ENCODE data around the gene ENDOD1.

The ENDOD1 gene

GRCh38 chr11:95076981-95077380, 12.7 kb upstream of the ENDOD1 start:
- DNase-seq: no peak

GRCh38 chr11:95078526-95078925, 11.1 kb upstream of the ENDOD1 start:
- DNase-seq: no peak

DNA sequence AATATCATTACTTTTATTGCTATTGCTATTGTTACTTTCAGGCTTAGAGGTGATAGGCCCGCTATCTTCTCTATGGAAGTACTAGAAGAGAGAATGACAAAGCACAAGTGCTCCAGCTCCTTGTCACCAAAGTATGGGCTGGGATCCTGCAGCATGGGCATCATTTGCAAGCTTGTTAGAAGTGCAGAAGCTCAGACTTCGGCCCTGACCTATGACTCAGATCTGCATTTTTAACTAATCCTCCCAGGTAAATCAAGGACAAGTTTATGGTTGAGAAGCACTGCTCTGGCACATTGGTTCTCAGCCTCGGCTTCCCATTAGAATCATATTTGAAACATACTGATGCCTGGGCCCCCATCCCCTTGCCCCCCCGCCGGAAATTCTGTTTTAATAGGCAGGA, 8.6 kb upstream of the ENDOD1 start:
- DNase-seq: no peak

DNA sequence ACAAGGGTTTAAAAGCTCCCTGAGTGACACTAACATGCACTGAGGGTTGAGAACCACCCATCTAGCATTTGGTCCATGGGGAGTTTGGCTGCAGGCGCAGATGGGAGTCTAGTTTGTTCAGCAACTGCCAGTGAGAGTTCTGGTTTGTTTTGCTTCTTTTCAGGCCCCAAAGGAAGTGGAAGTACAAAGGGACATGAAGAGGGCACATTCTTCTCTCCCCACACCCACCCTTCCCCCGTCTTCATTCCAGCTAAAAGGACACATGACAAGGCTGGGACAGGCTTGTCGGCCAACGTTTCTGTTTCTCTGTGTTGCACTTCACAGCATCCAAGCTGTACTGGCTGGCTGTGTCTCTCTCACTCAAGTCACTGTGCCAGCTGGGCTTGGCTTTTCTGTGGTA, 8.2 kb upstream of the ENDOD1 start:
- DNase-seq: no peak

GRCh38 chr11:95082576-95083001, 7.1 kb upstream of the ENDOD1 start:
- no peak for DNase-seq

DNA sequence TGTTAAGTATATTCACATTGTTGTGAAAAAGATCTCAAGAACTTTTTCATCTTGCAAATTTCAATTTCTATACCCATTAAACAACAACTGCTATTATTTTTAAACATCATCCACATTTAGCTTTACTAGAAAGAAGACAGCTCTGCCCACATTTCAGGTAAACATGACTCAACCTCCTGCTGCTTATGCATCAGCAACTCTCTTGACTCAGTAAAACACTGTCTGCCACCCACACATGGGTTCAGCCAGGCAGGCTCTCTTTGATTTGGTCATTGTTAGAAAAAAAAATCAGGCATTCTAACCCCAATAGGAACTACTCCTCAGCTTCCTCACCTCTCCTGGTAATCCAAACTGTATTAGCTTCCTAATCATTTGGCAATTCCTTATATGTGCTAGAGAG, 5.1 kb upstream of the ENDOD1 start:
- DNase-seq: no peak

DNA sequence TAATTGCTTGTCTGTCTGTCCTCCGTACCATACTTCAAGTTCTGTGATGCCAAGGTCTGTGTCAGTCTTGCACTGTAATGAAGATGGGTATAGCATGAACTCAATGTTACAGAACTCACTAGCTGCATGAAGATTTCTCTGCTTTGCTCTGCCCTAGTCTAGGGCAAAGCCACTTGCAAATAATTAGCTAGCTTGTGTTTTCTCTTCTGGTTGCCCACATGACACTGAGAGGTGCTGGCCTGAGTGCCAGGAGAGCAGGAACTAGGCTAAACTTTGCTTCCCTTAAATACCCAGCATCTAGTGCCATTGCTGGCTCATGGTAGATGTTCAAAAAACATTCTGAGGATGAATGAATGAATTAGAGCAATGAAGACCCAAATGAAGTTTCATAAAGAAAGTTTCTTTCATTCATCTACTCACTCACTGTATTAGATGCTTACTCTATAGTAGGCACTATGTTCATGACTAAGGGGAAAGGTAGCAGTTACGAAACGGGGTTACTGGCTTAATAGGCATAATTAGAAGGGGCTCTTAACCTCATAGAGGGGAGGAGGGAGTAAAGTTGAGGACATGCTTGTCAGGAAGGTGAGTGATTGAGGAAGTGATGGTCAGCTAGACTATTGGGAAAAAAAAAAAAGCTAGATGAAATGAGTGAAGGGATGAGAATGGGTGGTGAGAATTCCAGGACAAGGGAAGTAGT, 4.4 kb upstream of the ENDOD1 start:
- DNase-seq: no peak

DNA sequence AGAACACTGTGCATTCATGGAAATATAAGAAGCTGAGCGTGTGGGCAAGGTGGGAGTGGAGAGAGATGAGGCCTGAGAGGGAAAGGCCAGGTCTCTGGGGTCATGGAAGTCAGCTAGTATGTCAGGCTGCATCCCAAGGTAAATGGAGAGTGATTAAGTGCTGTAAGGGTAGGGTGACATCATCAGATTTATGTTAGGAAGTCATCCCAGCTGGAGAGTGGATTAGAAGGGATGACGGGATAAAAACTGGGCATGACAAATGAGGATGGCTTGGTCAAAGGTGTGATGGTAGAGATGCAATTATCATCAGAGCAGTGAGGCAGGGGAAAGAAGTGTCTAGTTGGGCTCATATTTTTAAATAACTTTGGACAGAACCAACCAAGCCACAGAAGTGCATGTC, 3.5 kb upstream of the ENDOD1 start:
- DNase-seq: no peak

DNA sequence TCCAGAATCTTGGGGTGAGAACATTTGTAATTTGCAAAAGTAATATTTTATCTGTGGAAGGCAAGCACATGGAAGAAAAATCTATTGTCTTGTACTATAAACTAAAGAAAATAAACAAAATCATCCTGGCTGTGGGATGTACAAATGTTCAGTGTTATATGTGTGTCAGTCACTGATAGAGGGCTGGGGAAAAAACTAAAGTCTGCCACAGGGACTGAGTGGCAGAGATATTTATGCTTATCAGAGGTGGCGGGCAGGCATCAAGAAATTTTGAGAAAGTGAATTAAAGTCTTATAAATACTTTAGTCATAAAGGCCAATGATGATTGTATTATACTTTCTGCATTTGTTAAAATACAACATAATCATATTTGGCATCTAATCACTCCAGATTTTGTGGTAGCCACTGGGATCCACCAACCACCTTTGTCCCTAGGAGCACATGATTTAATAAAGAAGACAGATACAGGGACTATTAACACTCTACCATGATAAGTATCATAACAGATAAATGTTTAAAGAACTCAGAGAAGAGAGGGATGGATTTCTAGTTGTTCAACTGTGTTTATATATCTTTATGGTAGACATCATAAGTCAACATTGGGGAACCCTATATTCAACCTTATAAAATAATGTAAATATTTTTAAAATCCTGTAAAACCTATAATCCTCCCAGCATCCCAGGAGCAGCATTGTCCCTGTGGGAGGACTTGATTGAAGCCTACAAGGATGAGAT, 2.6 kb upstream of the ENDOD1 start:
- no peak for DNase-seq

GRCh38 chr11:95088946-95089619, 563 bp upstream of the ENDOD1 start:
- DNase-seq: no peak

GRCh38 chr11:95091663-95092180, 2.1 kb downstream of the ENDOD1 start:
- DNase-seq: no peak

DNA sequence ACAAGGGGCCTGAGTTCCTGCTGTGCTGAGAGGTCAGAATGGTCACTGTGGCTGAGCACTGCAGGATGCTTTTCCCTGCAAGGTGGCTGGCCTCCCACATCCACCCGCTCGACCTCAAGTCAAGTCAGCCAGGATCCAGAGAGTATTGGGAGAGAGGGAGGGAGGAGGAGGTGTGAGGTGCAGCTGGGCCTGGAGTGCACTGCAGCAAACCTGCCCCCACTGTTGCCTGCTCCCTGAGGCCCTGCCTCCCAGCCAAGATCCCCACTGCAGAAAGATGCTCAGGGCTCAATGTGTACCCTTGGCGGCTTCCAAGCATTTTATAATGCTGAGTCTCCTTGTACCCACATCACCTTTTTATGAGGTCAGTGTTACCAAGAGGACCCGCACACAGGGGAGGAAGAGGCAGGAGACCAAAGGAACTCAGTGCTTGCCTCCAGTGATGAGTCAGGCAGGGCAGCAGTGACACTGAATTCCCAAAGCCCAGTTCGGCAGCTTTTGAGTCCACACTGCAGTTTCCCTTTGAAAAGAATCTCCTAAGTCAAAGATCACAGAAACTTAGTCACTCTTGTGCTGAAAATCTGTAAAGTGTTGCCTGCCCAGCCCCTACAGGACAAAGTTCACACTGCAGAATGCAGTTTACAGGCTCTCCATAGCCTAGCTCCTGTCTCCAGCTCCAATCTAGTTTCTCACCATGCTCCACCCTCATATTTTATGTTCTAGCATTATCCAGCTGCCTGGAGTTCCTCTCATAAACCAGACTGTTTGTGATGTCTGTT, 3.1 kb downstream of the ENDOD1 start:
- DNase-seq: peak; percentile 58

DNA sequence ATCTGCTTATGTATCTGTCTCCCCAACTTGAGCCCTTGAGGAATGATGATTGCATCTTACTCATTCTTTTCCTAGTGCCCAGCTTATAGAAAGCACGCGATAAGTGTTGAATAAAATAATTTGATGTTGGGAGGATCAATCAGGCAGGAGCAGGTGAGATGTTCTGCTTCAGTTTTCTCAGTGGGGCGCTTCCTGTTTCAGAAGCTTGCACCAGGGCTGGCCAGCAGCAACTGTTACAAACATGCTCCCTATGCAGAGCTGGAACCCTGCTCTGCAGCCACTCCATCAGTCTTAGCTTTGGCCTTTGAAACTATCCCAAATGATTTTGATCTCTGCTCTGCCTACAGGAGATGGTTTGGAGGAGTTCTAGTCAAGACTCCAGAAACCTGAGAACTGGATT, 3.9 kb downstream of the ENDOD1 start:
- no peak for DNase-seq

GRCh38 chr11:95095858-95096587, 6.4 kb downstream of the ENDOD1 start:
- peak; percentile 75 for DNase-seq

DNA sequence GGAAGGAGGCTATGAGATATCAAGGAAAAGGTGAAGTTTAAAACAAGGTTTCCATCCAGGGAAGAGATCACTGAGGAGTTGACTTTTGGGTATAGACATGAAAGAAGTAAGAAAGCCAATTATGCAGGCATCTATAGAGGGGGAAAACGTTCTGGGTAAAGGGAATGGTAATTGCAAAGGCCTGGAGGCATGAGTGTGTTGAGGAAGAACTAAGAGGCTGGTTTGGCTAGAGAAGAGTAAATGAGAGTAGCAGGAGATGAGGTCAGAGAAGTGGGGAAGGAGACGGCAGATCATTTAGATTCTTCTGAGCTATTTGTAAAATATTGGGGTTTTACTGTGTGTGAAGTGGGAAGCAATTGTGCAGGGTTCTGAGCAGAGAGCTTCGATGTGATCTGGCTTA, 7.6 kb downstream of the ENDOD1 start:
- DNase-seq: no peak

- no peak for DNase-seq
Measured at GRCh38 chr11:95098826-95099225, 9.2 kb downstream of the ENDOD1 start.

DNA sequence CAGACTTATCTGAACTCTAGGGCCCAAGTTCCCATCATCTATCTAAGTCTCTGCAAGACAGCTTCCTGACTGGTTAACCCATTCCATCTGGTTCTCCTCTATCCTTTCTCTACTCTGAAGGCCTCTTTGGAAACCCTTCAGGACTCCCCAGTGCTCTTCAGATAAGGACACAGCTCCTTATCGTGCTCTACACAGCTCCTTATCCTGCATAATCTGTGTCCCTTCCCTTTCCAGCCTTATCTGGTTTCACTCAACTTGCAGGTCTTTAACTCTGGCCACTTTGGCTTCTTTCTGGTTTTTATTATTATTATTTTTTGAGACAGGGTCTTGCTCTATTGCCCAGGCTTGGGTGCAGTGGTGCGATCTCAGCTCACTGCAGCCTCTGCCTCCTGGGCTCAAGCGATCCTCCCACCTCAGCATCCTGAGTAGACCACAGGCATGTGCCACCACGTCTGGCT, 10.6 kb downstream of the ENDOD1 start:
- DNase-seq: no peak

GRCh38 chr11:95100856-95101507, 11.3 kb downstream of the ENDOD1 start:
- DNase-seq: no peak

- DNase-seq: no peak
Measured at GRCh38 chr11:95101935-95102334, 12.3 kb downstream of the ENDOD1 start.

DNA sequence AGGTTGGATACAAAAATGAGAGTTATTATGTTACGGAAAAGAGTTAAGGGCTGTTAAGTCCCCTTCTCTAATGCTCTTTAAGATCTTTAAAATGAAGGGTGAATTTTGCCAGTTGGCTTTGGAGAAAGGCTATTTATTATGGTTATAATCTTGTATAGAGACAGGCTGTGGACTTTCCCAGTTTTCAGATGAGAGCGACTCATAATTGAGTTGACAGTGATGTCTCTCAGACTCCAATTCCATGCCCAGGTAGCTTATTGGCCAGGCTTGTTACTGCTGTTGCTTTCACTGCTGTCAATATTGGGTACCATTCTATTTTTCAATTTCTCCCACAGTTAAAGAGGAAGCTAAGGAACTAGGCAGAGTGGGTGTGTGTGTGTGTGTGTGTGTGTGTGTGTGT, 13.1 kb downstream of the ENDOD1 start:
- no peak for DNase-seq

DNA sequence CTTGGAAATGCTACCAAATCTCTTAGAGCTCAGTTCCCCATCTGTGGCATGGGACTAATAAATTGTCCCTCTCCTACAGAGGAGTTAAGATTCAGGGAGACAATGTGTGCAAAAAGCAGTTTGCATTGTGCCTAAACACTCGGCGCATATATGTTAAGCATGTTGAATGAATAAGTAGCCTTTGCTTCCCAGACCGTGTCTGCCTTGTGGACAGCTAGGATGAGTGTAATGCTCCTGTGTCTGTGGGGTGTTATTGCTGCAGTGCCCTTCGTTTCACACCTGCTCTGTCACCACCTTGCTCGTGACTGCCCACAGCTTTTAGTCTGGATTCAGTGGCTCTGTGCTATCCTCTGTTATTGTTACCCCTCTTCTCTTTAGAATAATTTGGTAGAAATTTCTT, 14.1 kb downstream of the ENDOD1 start:
- DNase-seq: no peak
